ENCODE data around the gene ZNRF1.

Gene ZNRF1

DNA sequence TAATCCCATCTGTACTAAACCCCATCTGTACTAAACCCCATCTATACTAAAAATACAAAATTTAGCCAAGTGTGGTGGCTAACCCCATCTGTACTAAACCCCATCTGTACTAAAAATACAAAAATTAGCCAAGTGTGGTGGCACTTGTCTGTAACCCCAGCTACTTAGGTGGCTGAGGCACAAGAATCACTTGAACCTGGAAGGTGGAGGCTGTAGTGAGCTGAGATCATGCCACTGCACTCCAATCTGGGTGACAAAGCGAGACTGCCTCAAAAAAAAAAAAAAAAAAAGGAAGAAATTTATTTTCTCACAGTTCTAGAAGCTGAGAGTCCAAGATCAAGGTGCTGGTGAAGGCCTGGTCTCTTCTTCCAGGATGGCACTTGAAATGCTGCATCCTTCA is 161.6 kb downstream of the ZNRF1 start:
- DNase-seq (ENCODE audit: low read depth), result no peak

Measured in activated T-cell treated with anti-CD3 and anti-CD28 coated beads for 1 hour (primary cell).